ENCODE results near the gene FRS3. TPM values are rescaled to one million over a fixed set of nuclear protein-coding genes. Genes with fewer than 3 reads are reported as not detected.

The FRS3 gene
- total RNA-seq, 2 experiments from 2014 or later, result 5.6 to 8.7 TPM

DNA sequence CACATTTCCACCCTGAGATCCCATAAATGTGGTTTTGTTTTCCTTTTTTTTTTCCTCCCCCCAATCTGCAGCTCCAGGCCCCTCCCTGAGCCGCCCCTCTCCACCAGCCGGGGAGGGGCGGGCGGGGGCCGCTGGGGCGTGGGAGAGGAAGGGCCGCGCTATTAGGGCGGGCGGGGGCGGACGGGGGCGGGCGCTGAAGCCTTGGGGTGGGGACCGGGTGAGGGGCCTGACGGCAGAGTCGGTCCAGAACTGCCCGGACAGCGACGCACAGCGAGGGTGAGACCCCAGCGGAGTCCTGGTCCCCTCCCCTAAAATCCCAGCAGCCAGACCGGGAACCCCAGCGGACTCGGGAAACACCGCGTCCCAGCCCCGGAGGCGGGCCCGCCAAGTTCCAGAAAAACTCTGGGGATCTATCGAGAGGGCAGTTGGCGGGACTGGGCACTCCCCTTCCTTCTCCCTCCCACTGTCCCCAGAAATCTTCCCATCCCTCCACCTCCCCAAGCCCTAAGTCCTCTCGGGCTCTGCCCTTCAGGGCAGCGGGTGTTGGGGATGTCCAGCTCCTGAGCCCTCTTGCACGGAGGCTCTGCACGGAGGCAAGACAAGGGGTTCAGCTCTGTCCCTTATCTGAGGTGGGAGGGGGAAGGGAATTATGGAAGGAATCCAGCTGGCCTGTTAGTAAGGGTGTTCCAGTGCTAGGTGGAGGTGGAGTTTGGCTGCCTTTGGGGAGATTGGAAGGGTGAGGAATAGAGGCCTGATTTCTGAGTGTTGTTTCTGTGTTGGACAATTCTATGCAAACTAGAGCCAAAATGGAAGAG lies 1.1 kb upstream of the FRS3 start, which contains the start of gene PRICKLE4:
Gene PRICKLE4, plus strand, starts transcription at position 232 of the 815 bp plus-strand sequence. CDS start 2,692 bp downstream, outside the sequence.
- intact Hi-C loops (cut with micrococcal nuclease; ENCODE audit: unreplicated experiment), result loop anchor here (1.0 to 10.0 kb wide), 4 partner anchors 264 to 674 kb away; partner anchors contain the start of genes MRPS10 and TRERF1
- peak within 1 kb of the TSS; percentile 80; the same call in 1 of the 2 replicates for H2AFZ ChIP-seq (ENCODE audit: low read length)
- no peak for TF ChIP-seq EZH2phosphoT487 (IDR thresholded peaks at IDR 0.05; ENCODE audit: borderline replicate concordance, low read depth, low read length)
- TF ChIP-seq, protein P1, sequence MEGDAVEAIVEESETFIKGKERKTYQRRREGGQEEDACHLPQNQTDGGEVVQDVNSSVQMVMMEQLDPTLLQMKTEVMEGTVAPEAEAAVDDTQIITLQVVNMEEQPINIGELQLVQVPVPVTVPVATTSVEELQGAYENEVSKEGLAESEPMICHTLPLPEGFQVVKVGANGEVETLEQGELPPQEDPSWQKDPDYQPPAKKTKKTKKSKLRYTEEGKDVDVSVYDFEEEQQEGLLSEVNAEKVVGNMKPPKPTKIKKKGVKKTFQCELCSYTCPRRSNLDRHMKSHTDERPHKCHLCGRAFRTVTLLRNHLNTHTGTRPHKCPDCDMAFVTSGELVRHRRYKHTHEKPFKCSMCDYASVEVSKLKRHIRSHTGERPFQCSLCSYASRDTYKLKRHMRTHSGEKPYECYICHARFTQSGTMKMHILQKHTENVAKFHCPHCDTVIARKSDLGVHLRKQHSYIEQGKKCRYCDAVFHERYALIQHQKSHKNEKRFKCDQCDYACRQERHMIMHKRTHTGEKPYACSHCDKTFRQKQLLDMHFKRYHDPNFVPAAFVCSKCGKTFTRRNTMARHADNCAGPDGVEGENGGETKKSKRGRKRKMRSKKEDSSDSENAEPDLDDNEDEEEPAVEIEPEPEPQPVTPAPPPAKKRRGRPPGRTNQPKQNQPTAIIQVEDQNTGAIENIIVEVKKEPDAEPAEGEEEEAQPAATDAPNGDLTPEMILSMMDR (conservative IDR thresholded peaks at IDR 0.05; ENCODE audit: low read length), result no peak
- DNase-seq (ENCODE audit: low spot score), result no peak
- peak within 1 kb of the TSS; percentile 88 for H3K4me2 ChIP-seq (ENCODE audit: low read length)
- peaks cover 35% of the 10 kb centered on the region for H3K4me1 ChIP-seq (ENCODE audit: insufficient read depth, low read length, poor library complexity, severe bottlenecking)
- POLR2A ChIA-PET, result interaction anchor here (0.7 to 1.0 kb wide), 2 partner anchors 47 to 253 kb away, joined by 3 read pairs; no protein-coding TSS in a partner anchor
- H3K9me2 ChIP-seq (ENCODE audit: insufficient read depth, low read length), result no peaks in the 10 kb centered on the region
- no peaks in the 10 kb centered on the region for H3K36me3 ChIP-seq (ENCODE audit: insufficient read depth, low read length)
- CTCF ChIA-PET (ENCODE audit: unreplicated experiment), result interaction anchor here (0.5 kb wide), 1 partner anchor 196 kb away, joined by 3 read pairs; no protein-coding TSS in a partner anchor
- no peak within 1 kb of the TSS for H3K27ac ChIP-seq (ENCODE audit: low read depth, low read length, poor library complexity, severe bottlenecking)
- no peaks in the 10 kb centered on the region for H3K9me3 ChIP-seq (ENCODE audit: low read length)
- no TSS peak for BruUV-seq (replicated peaks)
- H3K4me3 ChIP-seq (ENCODE audit: low read depth, low read length, poor library complexity, severe bottlenecking), result peak within 1 kb of the TSS; percentile 83
- no peaks in the 10 kb centered on the region for H4K20me1 ChIP-seq (ENCODE audit: insufficient read depth, low read length)
- H3K79me2 ChIP-seq (ENCODE audit: insufficient read depth, low read depth, low read length), result no peaks in the 10 kb centered on the region; the same call in 1 of the 2 replicates

DNA sequence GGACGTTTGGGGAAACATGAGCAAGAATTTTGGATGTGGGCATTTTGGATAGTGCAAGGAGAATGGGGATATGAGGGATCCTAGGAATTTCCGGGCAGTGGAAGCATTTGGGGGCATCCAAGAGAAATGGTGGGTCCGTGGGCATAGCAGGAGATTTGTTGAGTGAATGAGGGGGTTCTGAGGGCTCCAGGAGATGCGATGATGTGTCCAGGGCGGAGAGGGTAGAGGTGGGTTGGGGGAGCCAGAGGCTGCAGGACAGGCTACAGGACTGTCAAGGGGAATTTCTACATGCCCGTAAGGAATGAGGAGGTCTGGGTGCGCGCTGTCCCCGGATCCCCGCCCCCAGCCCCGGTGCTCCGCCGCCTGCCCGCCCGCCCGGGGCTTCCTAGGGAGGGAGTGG lies 364 bp downstream of the FRS3 start:
- ChIA-PET CTCF (ENCODE audit: unreplicated experiment) (no interaction called here), POLR2A (no interaction called here)
- intact Hi-C loops (cut with micrococcal nuclease; ENCODE audit: unreplicated experiment), result loop anchor here (5.0 kb wide), 2 partner anchors 72 to 97 kb away; no protein-coding TSS in a partner anchor
- Histone ChIP-seq H3K4me1 (ENCODE audit: insufficient read depth, low read length, poor library complexity, severe bottlenecking) (peaks cover 21% of the 10 kb centered on the region), H3K9me2 (ENCODE audit: insufficient read depth, low read length) (no peaks in the 10 kb centered on the region), H2AFZ (ENCODE audit: low read length) (no peak overlapping the region; the same call in 1 of the 2 replicates), H3K9me3 (ENCODE audit: low read length) (no peaks in the 10 kb centered on the region), H3K4me2 (ENCODE audit: low read length) (peak overlapping the region; percentile 88), H3K4me3 (ENCODE audit: low read depth, low read length, poor library complexity, severe bottlenecking) (peak overlapping the region; percentile 83), H3K36me3 (ENCODE audit: insufficient read depth, low read length) (peaks cover 13% of the 10 kb centered on the region), H4K20me1 (ENCODE audit: insufficient read depth, low read length) (no peaks in the 10 kb centered on the region), H3K79me2 (ENCODE audit: insufficient read depth, low read depth, low read length) (no peaks in the 10 kb centered on the region; the same call in 1 of the 2 replicates), H3K27ac (ENCODE audit: low read depth, low read length, poor library complexity, severe bottlenecking) (no peak overlapping the region)
- no peak for TF ChIP-seq EZH2phosphoT487 (IDR thresholded peaks at IDR 0.05; ENCODE audit: borderline replicate concordance, low read depth, low read length)
- TF ChIP-seq, protein P1 (conservative IDR thresholded peaks at IDR 0.05; ENCODE audit: low read length), result no peak
- no TSS peak for BruUV-seq (replicated peaks)
- DNase-seq (ENCODE audit: low spot score), result no peak
